ENCODE measurements around the gene CHRNA9. TPM values are rescaled to one million over a fixed set of nuclear protein-coding genes. Genes with fewer than 3 reads are reported as not detected.

Gene CHRNA9
- total and polyA plus RNA-seq, 9 donors = 0.13 TPM; not detected in 8

- 60 to 81% (median 77%) methylated on average over 8 of the region's 8 CpGs for WGBS, 3 donors
- no peak overlapping the region for H3K27ac ChIP-seq
These were observed 3.9 kb upstream of the CHRNA9 start for GRCh38 chr4:40331101-40331745.

GRCh38 chr4:40331961-40332360, 3.2 kb upstream of the CHRNA9 start:
- intact Hi-C loops (cut with DNase I) = no loop called here
- Histone ChIP-seq H3K4me1 (ENCODE audit: insufficient read depth) (no peaks in the 10 kb centered on the region), H3K36me3 (no peaks in the 10 kb centered on the region), H3K4me3 (no peak overlapping the region), H3K27ac (no peak overlapping the region), H3K27me3 (no peaks in the 10 kb centered on the region), H3K9me3 (no peaks in the 10 kb centered on the region)
- TF ChIP-seq EP300 (IDR thresholded peaks at IDR 0.05) (no peak), POLR2A (IDR thresholded peaks at IDR 0.05) (no peak), CTCF (IDR thresholded peaks at IDR 0.05) (no peak)
- no peak for DNase-seq
- WGBS, 3 donors = 85 to 91% (median 87%) methylated on average over 3 of the region's 3 CpGs

More at GRCh38 chr4:40331101-40331745, 3.9 kb upstream of the CHRNA9 start:
- H3K27me3 ChIP-seq = no peaks in the 10 kb centered on the region
- no peaks in the 10 kb centered on the region for H3K36me3 ChIP-seq
- no peak for TF ChIP-seq POLR2A (IDR thresholded peaks at IDR 0.05)
- TF ChIP-seq CTCF (IDR thresholded peaks at IDR 0.05) = no peak
- no peak for TF ChIP-seq EP300 (IDR thresholded peaks at IDR 0.05)
- no peak for DNase-seq
- intact Hi-C loops (cut with DNase I) = no loop called here
- no peak overlapping the region for H3K4me3 ChIP-seq
- H3K9me3 ChIP-seq = no peaks in the 10 kb centered on the region
- H3K4me1 ChIP-seq (ENCODE audit: insufficient read depth) = no peaks in the 10 kb centered on the region

GRCh38 chr4:40333921-40334352, 1.2 kb upstream of the CHRNA9 start:
- no peak overlapping the region for H3K27ac ChIP-seq
- intact Hi-C loops (cut with DNase I) = no loop called here
- no peaks in the 10 kb centered on the region for H3K9me3 ChIP-seq
- H3K36me3 ChIP-seq = no peaks in the 10 kb centered on the region
- no peaks in the 10 kb centered on the region for H3K4me1 ChIP-seq (ENCODE audit: insufficient read depth)
- H3K4me3 ChIP-seq = no peak overlapping the region
- peak in 1 of 5 donors; percentile 32 for DNase-seq
- no peaks in the 10 kb centered on the region for H3K27me3 ChIP-seq
- TF ChIP-seq CTCF (IDR thresholded peaks at IDR 0.05) (no peak), EP300 (IDR thresholded peaks at IDR 0.05) (no peak), POLR2A (IDR thresholded peaks at IDR 0.05) (no peak)
- 70 to 77% (median 75%) methylated on average over 8 of the region's 8 CpGs for WGBS, 3 donors

GRCh38 chr4:40335525-40335894, 377 bp downstream of the CHRNA9 start:
- Histone ChIP-seq H3K4me1 (ENCODE audit: insufficient read depth) (no peaks in the 10 kb centered on the region), H3K36me3 (no peaks in the 10 kb centered on the region), H3K27me3 (no peaks in the 10 kb centered on the region), H3K9me3 (no peaks in the 10 kb centered on the region), H3K4me3 (no peak overlapping the region), H3K27ac (no peak overlapping the region)
- WGBS, 3 donors = 73 to 75% (median 74%) methylated on average over 4 of the region's 4 CpGs
- TF ChIP-seq EP300 (IDR thresholded peaks at IDR 0.05) (no peak), POLR2A (IDR thresholded peaks at IDR 0.05) (no peak), CTCF (IDR thresholded peaks at IDR 0.05) (no peak)
- intact Hi-C loops (cut with DNase I) = no loop called here
- DNase-seq = no peak

Data from ovary (tissue), 9 donors.